Neural progenitor cell (in vitro differentiated cells): ENCODE results near the gene PDXP. TPM values are rescaled to one million over a fixed set of nuclear protein-coding genes. Genes with fewer than 3 reads are reported as not detected.

Source experiments
- DNase-seq: peaks from one replicate; pipeline ENCODE4 v3.0.0-alpha.2; 2016; ENCODE audit warnings: low spot score
- H2AFZ ChIP-seq: fragments of 200-600 bp; sonication (generic); replicated peaks from 2 replicates; pipeline ENCODE4 v1.6.1; 2016; ENCODE audit warnings: antibody characterized with exemption
- H3F3A ChIP-seq: fragments of 200-600 bp; sonication (generic); 2 replicates; pipeline ENCODE4 v1.6.1; 2016; ENCODE audit warnings: antibody characterized with exemption, low read depth
- H3K27ac ChIP-seq: fragments of 200-600 bp; sonication (generic); 2 replicates; pipeline ENCODE4 v1.5.1; 2016; ENCODE audit warnings: mild to moderate bottlenecking
- H3K27me3 ChIP-seq: fragments of 200-600 bp; sonication (generic); 2 replicates; pipeline ENCODE4 v1.6.1; 2016; ENCODE audit warnings: mild to moderate bottlenecking, moderate library complexity
- H3K36me3 ChIP-seq: fragments of 200-600 bp; sonication (generic); 2 replicates; pipeline ENCODE4 v1.5.1; 2016
- H3K4me1 ChIP-seq: fragments of 200-600 bp; sonication (generic); 2 replicates; pipeline ENCODE4 v1.6.1; 2016; ENCODE audit warnings: mixed run types
- H3K4me2 ChIP-seq: fragments of 200-600 bp; sonication (generic); 2 replicates; pipeline ENCODE4 v1.6.1; 2016
- H3K4me3 ChIP-seq: fragments of 200-600 bp; sonication (generic); 2 replicates; pipeline ENCODE4 v1.5.1; 2016
- H3K79me2 ChIP-seq: fragments of 200-600 bp; sonication (generic); 2 replicates; pipeline ENCODE4 v1.6.1; 2016; ENCODE audit warnings: low read depth
- H3K9ac ChIP-seq: fragments of 200-600 bp; sonication (generic); 2 replicates; pipeline ENCODE4 v1.6.1; 2016
- H3K9me3 ChIP-seq: fragments of 200-600 bp; sonication (generic); 2 replicates; pipeline ENCODE4 v1.5.1; 2016; ENCODE audit warnings: low read depth
- H4K20me1 ChIP-seq: fragments of 200-600 bp; sonication (generic); 2 replicates; pipeline ENCODE4 v1.6.1; 2016; ENCODE audit warnings: low read depth
- H3K27ac Mint-ChIP-seq: 3 replicates; pipeline ENCODE4 v1.8.0; 2021; ENCODE audit warnings: mixed read lengths
- H3K27me3 Mint-ChIP-seq: 2 replicates; pipeline ENCODE4 v1.8.0; 2022; ENCODE audit warnings: low read depth, mild to moderate bottlenecking, inconsistent platforms, moderate library complexity, mixed read lengths; ENCODE audit not compliant: insufficient read depth
- H3K36me3 Mint-ChIP-seq: 3 replicates; pipeline ENCODE4 v1.8.0; 2021; ENCODE audit warnings: mixed read lengths
- H3K4me1 Mint-ChIP-seq: 3 replicates; pipeline ENCODE4 v1.8.0; 2021; ENCODE audit warnings: mixed read lengths
- H3K4me3 Mint-ChIP-seq: 3 replicates; pipeline ENCODE4 v1.8.0; 2021; ENCODE audit warnings: mild to moderate bottlenecking, moderate library complexity, mixed read lengths
- H3K9me3 Mint-ChIP-seq: 3 replicates; pipeline ENCODE4 v1.8.0; 2020; ENCODE audit warnings: mixed read lengths
- EZH2 ChIP-seq: fragments of 200-600 bp; sonication (generic); IDR thresholded peaks from 2 replicates; pipeline ENCODE4 v1.6.1; 2017; ENCODE audit warnings: antibody characterized with exemption, mild to moderate bottlenecking, moderate library complexity
- EZH2phosphoT487 ChIP-seq: fragments of 200-600 bp; sonication (generic); IDR thresholded peaks from 2 replicates; pipeline ENCODE4 v1.6.1; 2017; ENCODE audit warnings: antibody characterized with exemption
- total RNA-seq: library from RNA; depleted of rRNA; stranded (reverse); fragments of >200 nt; gene quantifications from 2 replicates; pipeline ENCODE4 v1.2.3, GENCODE V29; 2015; ENCODE audit warnings: low replicate concordance
- TF ChIP-seq, protein P1 (sequence below): fragments of 200-600 bp; sonication (generic); IDR thresholded peaks from 2 replicates; pipeline ENCODE4 v1.5.1; 2017; ENCODE audit warnings: antibody characterized with exemption, mild to moderate bottlenecking

Gene PDXP
- total RNA-seq, 1 donor from 2014 or later, result 25.1 TPM

DNA sequence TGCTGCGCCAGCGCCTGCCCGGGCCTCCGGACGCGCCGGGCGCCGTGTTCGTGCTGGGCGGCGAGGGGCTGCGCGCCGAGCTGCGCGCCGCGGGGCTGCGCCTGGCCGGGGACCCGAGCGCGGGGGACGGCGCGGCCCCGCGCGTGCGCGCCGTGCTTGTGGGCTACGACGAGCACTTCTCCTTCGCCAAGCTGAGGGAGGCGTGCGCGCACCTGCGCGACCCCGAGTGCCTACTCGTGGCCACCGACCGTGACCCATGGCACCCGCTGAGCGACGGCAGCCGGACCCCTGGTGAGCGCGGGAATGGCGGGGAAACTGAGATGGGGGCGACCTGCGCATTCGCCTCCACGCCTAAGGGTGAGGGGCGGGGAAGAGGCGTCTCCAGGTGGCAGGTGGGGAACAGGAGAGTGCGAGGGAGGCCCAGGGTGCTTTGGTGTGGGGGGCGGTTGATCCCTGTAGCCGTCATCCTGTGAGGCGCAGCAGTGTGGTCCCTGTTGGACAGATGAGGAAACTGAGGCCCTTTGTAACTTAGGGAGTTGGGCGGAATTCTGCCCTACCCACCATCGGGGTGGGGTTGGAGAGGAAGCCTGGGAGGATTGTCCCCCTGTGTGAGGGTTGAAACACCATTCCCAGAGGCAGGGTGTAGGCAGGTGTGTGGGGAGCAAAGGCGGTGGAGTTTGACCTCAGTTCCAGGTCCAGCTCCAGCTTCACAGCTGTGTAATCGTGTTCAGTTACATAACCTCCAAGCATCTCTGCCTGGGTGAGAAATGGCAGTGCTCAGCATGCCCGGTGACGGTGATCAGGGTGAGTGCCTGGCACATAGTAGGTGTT, 758 bp downstream of the PDXP start:
- Histone ChIP-seq H3K9me3 (no peaks in the 10 kb centered on the region), H3K4me3 (peak overlapping the region; percentile 90), H3K9ac (peak overlapping the region; percentile 52), H2AFZ (no peak overlapping the region), H4K20me1 (peaks cover 49% of the 10 kb centered on the region), H3K27me3 (no peaks in the 10 kb centered on the region), H3K4me2 (peak overlapping the region; percentile 100), H3K79me2 (peaks cover 53% of the 10 kb centered on the region), H3F3A (no peaks in the 10 kb centered on the region), H3K27ac (no peak overlapping the region), H3K36me3 (no peaks in the 10 kb centered on the region), H3K4me1 (peaks cover 18% of the 10 kb centered on the region)
- H3K36me3 Mint-ChIP-seq, result peaks cover 3% of the 10 kb centered on the region
- DNase-seq, result no peak
- no peaks in the 10 kb centered on the region for H3K9me3 Mint-ChIP-seq
- peak overlapping the region; percentile 90 for H3K4me3 Mint-ChIP-seq
- peaks cover 45% of the 10 kb centered on the region for H3K4me1 Mint-ChIP-seq
- peaks cover 6% of the 10 kb centered on the region for H3K27me3 Mint-ChIP-seq
- TF ChIP-seq, protein P1, sequence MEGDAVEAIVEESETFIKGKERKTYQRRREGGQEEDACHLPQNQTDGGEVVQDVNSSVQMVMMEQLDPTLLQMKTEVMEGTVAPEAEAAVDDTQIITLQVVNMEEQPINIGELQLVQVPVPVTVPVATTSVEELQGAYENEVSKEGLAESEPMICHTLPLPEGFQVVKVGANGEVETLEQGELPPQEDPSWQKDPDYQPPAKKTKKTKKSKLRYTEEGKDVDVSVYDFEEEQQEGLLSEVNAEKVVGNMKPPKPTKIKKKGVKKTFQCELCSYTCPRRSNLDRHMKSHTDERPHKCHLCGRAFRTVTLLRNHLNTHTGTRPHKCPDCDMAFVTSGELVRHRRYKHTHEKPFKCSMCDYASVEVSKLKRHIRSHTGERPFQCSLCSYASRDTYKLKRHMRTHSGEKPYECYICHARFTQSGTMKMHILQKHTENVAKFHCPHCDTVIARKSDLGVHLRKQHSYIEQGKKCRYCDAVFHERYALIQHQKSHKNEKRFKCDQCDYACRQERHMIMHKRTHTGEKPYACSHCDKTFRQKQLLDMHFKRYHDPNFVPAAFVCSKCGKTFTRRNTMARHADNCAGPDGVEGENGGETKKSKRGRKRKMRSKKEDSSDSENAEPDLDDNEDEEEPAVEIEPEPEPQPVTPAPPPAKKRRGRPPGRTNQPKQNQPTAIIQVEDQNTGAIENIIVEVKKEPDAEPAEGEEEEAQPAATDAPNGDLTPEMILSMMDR, result no peak
- TF ChIP-seq EZH2 (no peak), EZH2phosphoT487 (no peak)
- H3K27ac Mint-ChIP-seq, result peak overlapping the region; percentile 14

DNA sequence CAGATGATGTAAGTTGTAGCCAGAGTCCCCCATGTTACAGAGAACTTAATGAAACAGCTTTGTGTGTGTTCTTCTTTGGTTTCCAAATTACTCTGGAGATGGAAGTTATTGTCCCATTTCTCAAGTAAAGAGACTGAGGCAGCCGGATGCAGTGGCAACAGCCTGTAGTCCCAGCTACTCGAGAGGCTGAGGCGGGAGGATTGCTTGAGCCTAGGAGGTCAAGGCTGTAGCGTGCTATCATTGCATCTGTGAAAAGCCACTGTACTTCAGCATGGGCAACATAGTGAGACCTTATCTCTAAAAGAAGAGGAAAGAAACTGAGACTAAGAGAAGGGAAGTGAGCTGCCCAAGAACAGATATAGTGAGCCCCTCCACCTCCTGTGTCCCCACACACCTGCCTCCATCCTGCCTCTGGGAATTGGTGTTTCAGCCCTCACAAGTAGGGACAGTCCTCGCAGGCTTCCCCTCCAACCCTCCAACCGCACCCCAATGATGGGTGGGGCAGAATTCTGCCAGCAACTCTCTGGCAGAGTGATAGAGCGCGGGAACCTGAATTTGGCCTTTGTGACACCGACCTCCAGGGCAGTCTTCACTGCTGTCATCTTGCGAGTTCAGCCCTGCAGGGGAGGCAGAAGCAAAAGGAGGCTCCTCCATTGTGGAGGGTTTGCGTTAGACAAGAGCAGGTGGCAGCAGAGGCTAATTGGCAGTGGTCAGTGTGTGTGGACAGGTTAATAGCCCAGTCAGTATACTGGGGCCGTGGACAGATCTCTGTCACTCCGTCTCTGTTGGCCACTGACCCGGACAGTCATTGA, 1.6 kb downstream of the PDXP start:
- H3K4me2 ChIP-seq, result peak overlapping the region; percentile 100
- H2AFZ ChIP-seq, result no peak overlapping the region
- H3K27me3 ChIP-seq, result no peaks in the 10 kb centered on the region
- no peak overlapping the region for H3K27ac ChIP-seq
- peaks cover 6% of the 10 kb centered on the region for H3K27me3 Mint-ChIP-seq
- H3K4me1 ChIP-seq, result peaks cover 18% of the 10 kb centered on the region
- H3K4me1 Mint-ChIP-seq, result peaks cover 45% of the 10 kb centered on the region
- peaks cover 3% of the 10 kb centered on the region for H3K36me3 Mint-ChIP-seq
- peak overlapping the region; percentile 90 for H3K4me3 Mint-ChIP-seq
- H3K79me2 ChIP-seq, result peaks cover 61% of the 10 kb centered on the region
- H3K4me3 ChIP-seq, result peak overlapping the region; percentile 90
- peaks cover 57% of the 10 kb centered on the region for H4K20me1 ChIP-seq
- H3K9ac ChIP-seq, result no peak overlapping the region
- no peak for TF ChIP-seq EZH2
- TF ChIP-seq EZH2phosphoT487, result no peak
- TF ChIP-seq, protein P1, result no peak
- peak overlapping the region; percentile 14 for H3K27ac Mint-ChIP-seq
- DNase-seq, result no peak
- H3F3A ChIP-seq, result no peaks in the 10 kb centered on the region
- no peaks in the 10 kb centered on the region for H3K9me3 Mint-ChIP-seq
- no peaks in the 10 kb centered on the region for H3K36me3 ChIP-seq
- H3K9me3 ChIP-seq, result no peaks in the 10 kb centered on the region

DNA sequence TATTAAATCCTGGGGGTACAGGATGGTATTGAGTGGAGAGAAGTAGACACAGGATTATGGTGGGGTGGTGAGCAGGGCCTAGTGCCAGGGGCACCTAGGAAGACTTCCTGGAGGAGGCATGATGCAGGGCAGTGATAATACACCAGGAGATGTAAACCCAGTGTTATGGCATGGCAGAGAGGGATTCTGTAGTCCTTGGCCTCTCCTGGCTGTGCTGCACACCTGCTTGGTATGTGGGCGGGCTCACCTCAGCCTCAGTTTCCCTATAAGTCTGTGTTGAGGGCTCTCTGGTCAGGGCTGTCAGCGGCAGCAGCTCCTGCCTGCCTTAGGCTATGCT, 2.2 kb downstream of the PDXP start:
- Histone ChIP-seq H3K4me1 (peaks cover 18% of the 10 kb centered on the region), H2AFZ (no peak overlapping the region), H3K4me2 (peak overlapping the region; percentile 100), H3K4me3 (peak overlapping the region; percentile 7), H3K27me3 (no peaks in the 10 kb centered on the region), H3K79me2 (peaks cover 67% of the 10 kb centered on the region), H3K27ac (no peak overlapping the region), H3F3A (no peaks in the 10 kb centered on the region), H3K36me3 (no peaks in the 10 kb centered on the region), H3K9ac (no peak overlapping the region), H4K20me1 (peaks cover 61% of the 10 kb centered on the region), H3K9me3 (no peaks in the 10 kb centered on the region)
- H3K27ac Mint-ChIP-seq, result no peak overlapping the region
- H3K27me3 Mint-ChIP-seq, result peaks cover 6% of the 10 kb centered on the region
- H3K4me3 Mint-ChIP-seq, result peak overlapping the region; percentile 90
- peaks cover 3% of the 10 kb centered on the region for H3K36me3 Mint-ChIP-seq
- H3K9me3 Mint-ChIP-seq, result no peaks in the 10 kb centered on the region
- DNase-seq, result no peak
- TF ChIP-seq EZH2phosphoT487 (no peak), EZH2 (no peak)
- TF ChIP-seq, protein P1, result no peak
- peaks cover 45% of the 10 kb centered on the region for H3K4me1 Mint-ChIP-seq
